GM11168 (cell line): ENCODE data around the gene ZPLD1.

Experiments
- in situ Hi-C: fragments of 300-500 bp; cut with MboI; formaldehyde crosslinking; loops from one replicate; pipeline ENCODE4 v1.12.0; 2022; ENCODE audit warnings: low sequenced_read_pairs; ENCODE audit not compliant: unreplicated experiment

ZPLD1 gene

DNA sequence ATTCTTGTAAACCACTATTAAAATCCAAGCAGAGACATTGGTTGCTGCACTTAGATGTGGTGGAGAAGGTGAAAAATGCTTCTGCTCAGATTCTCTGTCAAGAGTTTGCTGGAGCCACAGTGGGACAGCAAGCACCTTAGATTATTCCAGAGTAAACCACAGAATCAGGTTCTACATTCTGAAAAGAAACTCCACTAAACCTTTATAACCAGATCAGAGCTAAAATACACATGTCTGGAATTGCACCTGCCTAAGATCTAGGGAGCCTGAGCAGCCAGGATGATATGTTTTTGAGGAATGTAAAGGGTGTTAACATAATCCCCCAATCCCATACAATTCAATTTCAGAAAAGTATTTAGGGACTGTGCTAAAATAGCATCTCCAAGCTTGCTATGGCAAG, at the start of gene ZPLD1:
TSS of gene ZPLD1 (plus strand) at position 301 of the 400 bp plus-strand sequence. CDS start 3,473 bp downstream, outside the sequence.
- in situ Hi-C loops, result no loop called here

DNA sequence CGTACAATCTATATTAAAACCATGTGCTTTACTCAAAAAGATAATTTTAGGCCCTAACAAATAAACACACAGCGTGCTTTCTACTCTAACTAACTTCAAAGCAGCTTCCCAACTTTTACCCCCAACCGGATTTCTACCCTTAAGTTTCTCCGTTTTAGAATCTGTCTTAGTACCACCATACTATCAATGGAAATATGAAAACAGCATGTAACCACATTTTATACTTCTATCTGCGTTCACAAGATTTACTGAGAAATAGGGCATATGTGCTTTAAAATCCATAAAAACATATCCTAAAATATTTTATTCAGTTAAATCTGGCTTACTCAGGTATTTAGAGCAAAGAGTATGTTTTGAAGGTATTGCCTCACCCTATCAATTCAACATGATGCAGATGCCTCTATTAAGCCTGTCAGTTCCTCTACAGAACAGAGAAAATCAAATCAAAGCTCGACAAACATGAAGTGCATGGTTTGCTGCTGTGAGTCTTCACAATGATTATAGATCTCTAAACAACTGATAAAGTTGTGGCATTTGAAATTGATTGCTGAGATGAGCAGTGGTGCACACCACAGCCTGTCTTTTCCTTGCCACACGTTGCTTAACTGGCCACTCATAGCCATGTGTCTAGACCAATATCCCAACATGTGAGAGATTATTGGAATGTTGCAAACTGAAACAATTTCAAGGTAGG, 44.5 kb upstream of the ZPLD1 start:
- in situ Hi-C loops, result no loop called here

- in situ Hi-C loops, result no loop called here
Observed at GRCh38 chr3:102390916-102391315, 43.9 kb upstream of the ZPLD1 start.

GRCh38 chr3:102391491-102391890, 43.3 kb upstream of the ZPLD1 start:
- in situ Hi-C loops, result no loop called here

DNA sequence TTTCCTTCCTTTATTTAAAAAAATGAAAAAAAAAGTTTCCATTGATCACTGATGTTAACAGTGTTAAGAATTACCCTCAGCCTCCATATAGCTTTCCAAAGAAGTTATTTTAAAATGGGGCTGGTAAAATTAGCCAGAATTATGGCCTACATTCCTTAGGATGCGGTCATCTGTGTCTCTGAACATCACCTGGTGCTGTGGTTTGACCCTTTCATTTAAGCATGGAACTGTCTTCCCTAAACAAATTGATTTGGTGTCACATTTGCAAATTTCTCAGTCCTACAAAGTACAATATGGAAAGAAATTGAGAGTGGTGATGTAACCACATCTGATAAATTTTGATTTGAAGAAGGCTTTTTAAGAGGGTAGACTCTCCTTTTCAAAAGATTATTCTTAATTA, 40.3 kb upstream of the ZPLD1 start:
- in situ Hi-C loops, result no loop called here

DNA sequence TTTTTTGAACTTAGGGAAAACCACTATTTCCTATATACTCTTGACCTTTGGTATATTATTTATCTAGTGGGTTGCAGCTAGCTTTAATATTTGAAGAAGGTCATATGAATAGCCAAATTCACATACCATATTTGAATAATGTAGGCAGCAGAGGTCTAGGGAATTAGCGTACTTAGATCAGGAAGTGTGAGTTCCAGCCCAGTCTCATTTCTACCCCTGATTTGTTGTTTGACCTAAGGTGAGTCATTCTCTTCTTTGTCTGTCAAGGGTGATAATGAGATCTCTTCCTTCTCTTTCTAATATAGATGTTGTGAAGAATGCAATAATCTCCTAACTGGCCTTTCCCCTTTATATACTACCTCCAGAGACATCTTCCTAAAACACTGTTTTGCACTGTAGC, 36.6 kb upstream of the ZPLD1 start:
- in situ Hi-C loops, result no loop called here

GRCh38 chr3:102398666-102399065, 36.1 kb upstream of the ZPLD1 start:
- in situ Hi-C loops, result no loop called here

- in situ Hi-C loops, result no loop called here
Observed at GRCh38 chr3:102400142-102400541, 34.7 kb upstream of the ZPLD1 start.

DNA sequence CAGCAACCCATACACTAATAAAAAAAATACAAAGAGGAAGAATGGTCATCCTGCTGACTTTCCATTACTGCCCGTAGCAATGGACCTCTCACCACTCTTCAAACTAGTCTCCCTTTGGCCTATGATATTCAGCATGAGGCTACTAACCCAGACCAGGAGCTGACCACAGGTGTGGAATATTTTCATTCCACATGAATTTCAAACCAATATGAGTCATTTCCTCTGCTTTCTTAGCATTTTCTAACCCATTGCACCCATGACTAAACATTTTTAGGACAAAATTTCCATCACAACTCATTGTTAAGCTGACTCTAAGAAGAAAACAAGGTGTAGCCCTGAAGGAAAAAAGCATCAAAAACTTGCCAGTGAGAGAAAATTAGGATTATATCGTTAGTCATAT, 34.0 kb upstream of the ZPLD1 start:
- in situ Hi-C loops, result no loop called here

GRCh38 chr3:102410616-102411015, 24.2 kb upstream of the ZPLD1 start:
- in situ Hi-C loops, result no loop called here

DNA sequence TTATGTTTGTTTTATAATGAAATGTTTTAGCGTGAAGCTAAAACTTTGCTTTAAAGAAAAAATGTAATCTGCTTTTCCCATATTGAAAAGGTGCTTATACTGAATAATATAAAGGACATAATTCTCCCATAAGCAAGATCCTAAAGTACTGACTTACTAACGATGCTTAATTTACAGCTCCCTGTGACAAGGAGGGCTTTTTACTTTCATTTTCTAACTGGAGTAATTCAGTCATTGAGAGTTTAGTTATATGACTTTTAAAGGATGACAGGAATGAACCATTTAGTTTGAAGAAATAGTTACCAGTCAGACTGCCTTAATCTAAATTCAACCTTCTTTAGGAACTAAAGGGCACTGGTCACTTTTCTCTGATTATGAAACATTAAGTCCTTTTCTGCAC, 19.3 kb upstream of the ZPLD1 start:
- in situ Hi-C loops, result no loop called here

DNA sequence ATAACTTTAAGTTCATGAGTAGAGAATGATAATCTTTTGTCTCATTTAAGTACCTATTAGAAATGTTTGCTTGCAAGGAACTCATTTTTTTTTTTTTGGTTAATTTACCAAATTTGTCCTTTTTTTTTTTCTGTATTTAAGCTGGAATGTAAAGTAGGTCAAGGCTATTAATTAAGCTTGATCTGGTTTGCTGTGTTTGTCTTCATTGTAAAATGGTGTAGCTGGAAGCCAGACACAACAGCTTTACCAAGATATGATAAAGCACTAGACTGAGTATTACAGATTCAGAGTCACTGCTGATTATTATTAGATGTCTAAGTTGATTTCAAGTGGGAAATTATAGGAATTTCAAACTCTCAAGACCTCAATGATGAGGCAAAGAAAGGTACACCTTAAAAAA, 15.0 kb upstream of the ZPLD1 start:
- in situ Hi-C loops, result no loop called here

- in situ Hi-C loops, result no loop called here
Observed at GRCh38 chr3:102441832-102442231, 7.0 kb downstream of the ZPLD1 start.

DNA sequence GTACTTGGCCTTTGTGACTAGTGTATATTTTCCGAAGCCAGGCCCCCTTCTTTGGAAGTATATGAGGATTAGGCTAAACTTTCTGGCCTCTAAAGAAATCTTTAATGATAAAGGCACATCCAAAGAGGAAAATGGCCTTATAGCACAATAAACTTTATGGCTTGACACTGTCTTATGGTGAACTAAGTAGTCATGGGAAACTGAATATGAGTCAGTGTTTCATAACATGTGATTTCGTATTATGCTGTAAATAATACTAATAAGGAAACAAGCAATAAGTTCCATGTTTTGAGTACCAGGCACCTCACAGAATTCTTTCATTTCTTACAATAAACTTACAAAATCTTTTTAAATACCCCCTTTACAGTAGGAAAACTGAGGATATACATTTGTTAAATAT, 8.2 kb downstream of the ZPLD1 start:
- in situ Hi-C loops, result no loop called here

DNA sequence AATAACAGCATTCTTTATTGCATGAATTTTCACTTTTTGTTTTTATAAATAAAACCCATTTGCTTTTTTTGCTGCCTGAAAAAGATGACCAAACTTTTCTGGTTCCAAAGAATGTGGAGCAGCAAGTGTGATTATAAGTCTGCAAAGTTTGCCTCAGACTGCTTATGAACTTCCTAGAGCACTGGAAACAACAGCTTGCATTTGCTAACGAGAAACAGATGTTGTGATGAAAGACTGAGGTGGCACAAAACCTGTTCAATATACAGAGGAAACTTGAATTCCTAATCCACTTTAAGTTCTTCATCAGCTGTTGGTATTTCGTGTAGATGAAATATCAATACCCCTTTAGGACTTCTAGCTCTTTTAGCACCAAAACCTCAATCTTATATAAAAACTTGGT, 9.3 kb downstream of the ZPLD1 start:
- in situ Hi-C loops, result no loop called here

GRCh38 chr3:102447272-102447671, 12.5 kb downstream of the ZPLD1 start:
- in situ Hi-C loops, result no loop called here

DNA sequence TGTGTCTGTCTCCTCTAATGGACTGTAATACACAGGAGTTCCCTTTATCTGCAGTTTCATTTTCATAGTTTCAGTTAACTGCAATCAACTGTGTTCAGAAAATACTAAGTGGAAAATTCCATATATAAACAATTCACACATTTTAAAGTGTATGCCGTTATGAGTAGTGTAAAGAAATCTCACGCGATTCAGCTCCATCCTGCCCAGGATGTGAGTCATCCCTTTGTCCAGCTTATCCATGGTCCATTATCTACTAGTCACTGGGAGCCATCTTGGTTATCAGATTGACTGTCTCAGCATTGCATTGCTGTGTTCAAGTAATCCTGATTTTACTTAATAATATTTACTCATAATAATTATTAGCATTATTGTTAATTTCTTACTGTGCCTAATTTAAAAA, 14.5 kb downstream of the ZPLD1 start:
- in situ Hi-C loops, result no loop called here

GRCh38 chr3:102449930-102450329, 15.1 kb downstream of the ZPLD1 start:
- in situ Hi-C loops, result no loop called here

- in situ Hi-C loops, result no loop called here
Observed at GRCh38 chr3:102450976-102451375, 16.2 kb downstream of the ZPLD1 start.

GRCh38 chr3:102451543-102451942, 16.7 kb downstream of the ZPLD1 start:
- in situ Hi-C loops, result no loop called here

- in situ Hi-C loops, result no loop called here
Observed at GRCh38 chr3:102454181-102454580, 19.4 kb downstream of the ZPLD1 start.

GRCh38 chr3:102457644-102458043, 22.8 kb downstream of the ZPLD1 start:
- in situ Hi-C loops, result no loop called here

GRCh38 chr3:102460579-102460978, 25.8 kb downstream of the ZPLD1 start:
- in situ Hi-C loops, result no loop called here
